GM18502 (cell line): Measurements from ENCODE around the gene LCN6.

Source experiments
- ATAC-seq: cut with Tn5 transposase; IDR thresholded peaks from one replicate; pipeline ENCODE4 v1.9.1; 2021; ENCODE audit warnings: mild to moderate bottlenecking; ENCODE audit not compliant: unreplicated experiment, poor library complexity

Gene LCN6

GRCh38 chr9:136728080-136728547 lies 20.2 kb downstream of the LCN6 start:
- ATAC-seq, result peak; percentile 68

DNA sequence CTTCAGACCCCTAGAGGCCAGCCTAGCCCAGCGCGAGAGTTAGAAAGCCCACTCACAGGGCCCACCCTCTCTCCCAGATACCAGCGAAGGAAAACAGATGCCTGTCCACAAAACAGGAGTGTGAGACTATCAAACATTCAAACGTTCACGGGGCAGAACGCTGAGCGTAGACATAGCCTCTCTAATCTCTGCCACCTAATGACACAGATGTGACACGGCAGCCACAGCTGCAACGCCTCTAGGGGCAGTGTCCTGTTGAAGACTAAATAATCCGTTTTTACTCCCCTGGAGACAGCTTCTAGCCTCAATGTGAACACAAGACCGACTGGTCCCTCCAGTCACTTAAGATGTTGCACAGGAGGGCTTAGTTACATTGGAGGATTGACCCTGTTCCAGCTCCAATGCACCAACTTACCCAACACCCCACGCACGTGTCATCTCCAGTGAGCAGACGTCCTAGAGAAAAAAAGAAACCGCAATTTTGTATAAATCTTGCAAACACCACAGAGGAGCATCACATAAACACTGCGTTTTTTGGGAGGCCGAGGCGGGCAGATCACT lies 21.6 kb downstream of the LCN6 start:
- ATAC-seq, result no peak

DNA sequence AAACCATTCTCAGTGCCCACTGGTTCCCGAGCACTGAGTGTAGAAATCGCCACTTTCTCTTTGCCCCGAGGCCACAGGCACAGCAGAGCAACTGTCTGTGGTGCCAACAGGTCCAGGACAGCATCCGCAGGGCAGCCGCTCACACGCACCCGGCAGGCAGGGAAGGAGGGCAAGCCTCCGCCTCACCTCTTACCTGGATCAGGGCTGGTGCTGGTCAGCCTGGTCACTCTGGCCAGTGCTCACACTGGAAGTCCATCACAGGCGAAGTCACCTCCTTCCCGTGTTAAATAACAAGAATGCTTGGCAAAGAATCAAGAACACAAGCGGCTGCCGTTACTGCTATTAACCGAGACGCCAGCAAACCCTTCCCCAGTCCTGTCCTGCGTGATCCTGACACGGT lies 22.2 kb downstream of the LCN6 start:
- ATAC-seq, result no peak

- no peak for ATAC-seq
Observed at GRCh38 chr9:136725612-136726011, 22.7 kb downstream of the LCN6 start.

DNA sequence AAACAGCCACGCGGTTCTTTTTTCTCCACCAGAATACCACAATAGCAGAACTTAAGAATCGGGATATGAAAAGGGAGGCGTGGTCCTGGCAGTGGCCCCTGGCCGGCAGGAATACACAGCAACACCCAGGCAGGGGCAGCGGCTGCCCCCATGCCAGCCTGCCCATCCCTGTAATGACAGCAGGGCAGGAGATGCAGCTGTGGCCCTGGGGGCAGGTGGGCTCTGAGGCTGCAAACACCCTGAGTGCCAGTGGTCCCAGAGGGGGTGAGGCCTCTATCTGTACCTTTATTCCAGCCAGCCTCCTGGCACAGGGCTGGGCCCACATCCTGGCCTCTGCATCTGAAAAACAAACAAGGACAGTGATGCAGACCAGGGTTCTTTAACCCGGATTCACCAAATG lies 23.6 kb downstream of the LCN6 start:
- no peak for ATAC-seq

DNA sequence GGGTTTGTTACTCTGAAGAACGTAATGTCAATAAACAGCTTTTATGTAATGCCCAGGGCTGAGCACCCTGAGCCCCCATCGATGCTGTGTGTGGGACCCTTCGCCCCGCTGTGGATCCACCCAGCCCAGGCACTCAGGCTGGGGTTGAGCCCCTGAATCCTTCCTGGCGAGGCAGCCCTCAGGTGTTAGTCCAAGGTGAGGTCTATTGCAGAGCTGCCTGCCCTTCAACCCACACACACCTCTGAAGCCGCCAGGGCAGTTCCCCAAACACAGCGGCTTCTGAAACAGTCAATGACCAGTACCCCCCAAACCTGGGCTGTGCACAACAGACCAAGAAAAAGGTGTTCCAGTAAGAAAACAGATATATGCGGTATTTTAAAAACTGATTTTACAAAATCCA lies 24.3 kb downstream of the LCN6 start:
- no peak for ATAC-seq

- no peak for ATAC-seq
Observed at GRCh38 chr9:136723362-136723976, 24.9 kb downstream of the LCN6 start.

DNA sequence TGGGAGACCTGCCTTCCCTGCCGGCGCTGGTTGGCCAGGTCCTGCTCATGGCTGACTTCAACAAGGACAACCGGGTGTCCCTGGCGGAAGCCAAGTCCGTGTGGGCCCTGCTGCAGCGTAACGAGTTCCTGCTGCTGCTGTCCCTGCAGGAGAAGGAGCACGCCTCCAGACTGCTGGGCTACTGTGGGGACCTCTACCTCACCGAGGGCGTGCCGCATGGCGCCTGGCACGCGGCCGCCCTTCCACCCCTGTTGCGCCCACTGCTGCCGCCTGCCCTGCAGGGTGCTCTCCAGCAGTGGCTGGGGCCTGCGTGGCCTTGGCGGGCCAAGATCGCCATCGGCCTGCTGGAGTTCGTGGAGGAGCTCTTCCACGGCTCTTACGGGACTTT lies 25.4 kb downstream of the LCN6 start:
- ATAC-seq, result no peak

DNA sequence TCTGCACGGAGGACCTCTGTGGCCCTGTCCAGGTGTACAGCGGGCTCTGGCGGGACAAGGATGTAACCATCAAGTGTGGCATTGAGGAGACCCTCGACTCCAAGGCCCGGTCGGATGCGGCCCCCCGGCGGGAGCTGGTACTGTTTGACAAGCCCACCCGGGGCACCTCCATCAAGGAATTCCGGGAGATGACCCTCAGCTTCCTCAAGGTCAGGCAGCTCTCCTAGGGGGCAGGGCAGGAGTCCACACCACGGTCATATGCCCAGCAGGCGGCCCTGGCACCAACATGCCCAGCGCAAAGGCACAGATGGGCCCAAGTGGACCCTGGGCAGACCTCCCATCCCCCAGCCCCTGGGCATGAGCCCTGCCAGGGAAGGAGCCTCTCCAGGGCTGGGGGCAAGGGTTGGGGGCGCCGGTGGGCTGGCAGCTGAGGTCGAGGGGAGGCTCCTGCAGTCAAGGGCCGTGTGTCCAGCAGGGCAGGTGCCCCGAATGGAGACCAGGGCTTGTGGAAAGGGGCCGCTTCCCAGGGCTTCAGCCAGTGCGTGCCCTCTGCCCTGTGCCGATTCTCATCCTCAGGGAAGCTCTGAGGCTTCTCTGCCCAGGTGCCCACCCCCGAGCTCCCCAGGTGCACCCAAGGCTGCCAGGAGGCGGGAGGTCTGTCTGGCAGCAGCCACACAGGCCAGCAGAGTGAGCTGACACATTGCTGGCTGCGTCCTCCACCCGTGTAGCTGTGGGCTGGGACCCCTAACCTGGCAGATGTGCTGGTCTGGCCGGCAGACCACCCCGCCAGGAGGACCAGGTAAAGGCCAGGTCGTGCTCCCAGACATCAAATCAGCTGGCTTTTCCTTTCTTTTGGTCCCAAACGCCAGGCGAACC lies 26.0 kb downstream of the LCN6 start:
- ATAC-seq, result no peak

- ATAC-seq, result no peak
Observed at GRCh38 chr9:136721339-136722092, 26.8 kb downstream of the LCN6 start.

GRCh38 chr9:136720898-136721338 lies 27.4 kb downstream of the LCN6 start:
- ATAC-seq, result no peak

GRCh38 chr9:136720251-136720897 lies 28.0 kb downstream of the LCN6 start:
- ATAC-seq, result no peak

DNA sequence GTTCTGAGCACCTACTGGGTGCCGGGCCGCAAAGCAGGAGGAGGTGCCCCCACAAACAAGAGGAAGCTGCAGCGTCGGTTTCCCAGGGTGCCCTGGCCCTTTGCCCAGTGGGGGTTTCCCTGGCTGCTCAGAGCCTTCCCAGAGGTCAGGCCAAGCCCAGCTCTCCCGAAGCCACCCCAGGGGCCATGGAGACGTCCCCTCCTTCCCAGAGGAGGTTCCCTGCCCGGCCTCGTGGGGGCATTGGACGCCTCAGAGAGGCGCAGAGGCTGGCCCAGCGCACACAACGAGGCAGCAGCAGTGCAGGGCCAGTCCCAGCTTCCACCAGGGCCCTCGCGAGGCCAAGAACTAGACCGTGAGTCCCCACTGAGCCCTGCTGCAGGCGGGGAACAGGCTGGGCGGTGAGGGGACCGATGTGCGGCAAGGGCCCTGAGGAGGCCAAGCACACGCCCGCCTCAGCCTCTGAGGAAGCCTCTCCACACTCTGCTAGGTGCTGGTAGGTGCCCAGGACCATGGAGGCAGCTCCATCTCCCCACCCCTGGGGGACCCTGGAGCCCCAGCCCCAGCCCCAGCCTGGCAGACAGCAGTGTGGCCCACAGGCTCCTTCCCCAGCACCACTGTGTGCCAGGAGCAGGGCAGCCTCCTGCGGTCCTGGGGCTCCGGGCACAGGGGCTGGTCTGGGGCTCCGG lies 29.0 kb downstream of the LCN6 start:
- ATAC-seq, result no peak

- ATAC-seq, result no peak
Observed at GRCh38 chr9:136718345-136719194, 29.8 kb downstream of the LCN6 start.

- ATAC-seq, result no peak
Observed at GRCh38 chr9:136717399-136717798, 30.9 kb downstream of the LCN6 start.

DNA sequence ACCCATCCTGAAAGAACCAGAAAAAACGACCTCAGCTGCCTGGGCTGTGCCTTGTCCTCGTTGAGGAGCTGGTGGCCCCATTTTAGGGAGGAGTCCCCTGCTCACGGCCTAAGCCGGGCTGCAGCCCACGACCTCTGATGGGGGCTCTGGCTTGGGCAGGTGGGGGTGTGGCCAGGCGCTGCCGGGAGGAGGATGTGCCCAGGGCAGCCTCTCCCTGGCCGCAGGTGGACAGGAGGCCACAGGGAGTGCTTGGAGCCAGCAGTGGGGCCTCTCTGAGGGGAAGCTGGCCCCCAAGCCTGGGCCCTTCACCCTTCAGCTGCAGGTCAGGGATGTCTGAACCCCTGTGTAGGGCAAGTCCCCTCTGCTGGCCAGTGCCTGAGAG lies 33.4 kb downstream of the LCN6 start:
- no peak for ATAC-seq

- ATAC-seq, result no peak
Observed at GRCh38 chr9:136714096-136714892, 34.0 kb downstream of the LCN6 start.

GRCh38 chr9:136713550-136713949 lies 34.8 kb downstream of the LCN6 start:
- ATAC-seq, result no peak
